Right cardiac atrium (tissue), 5 donors: Measurements from ENCODE around the gene MVD. TPM values are rescaled to one million over a fixed set of nuclear protein-coding genes. Genes with fewer than 3 reads are reported as not detected.
A peak's percentile ranks its signal among the peaks of the same experiment; 100 is the strongest.

ENCODE experiments used
- ATAC-seq, 2 donors: fragments of 200-7000 bp; cut with Tn5 transposase; one replicate each; pipeline versions ENCODE4 v1.8.0 to v1.9.1; 2020; ENCODE audit warnings: moderate library complexity in 2 of 2, mild to moderate bottlenecking in 1 of 2
- DNase-seq, 3 donors: peaks; one replicate each; pipeline ENCODE4 v3.0.0-alpha.2; 2020
- H3K27ac ChIP-seq: one replicate; pipeline ENCODE4 v1.5.1; 2013; ENCODE audit warnings: mild to moderate bottlenecking, low read length, control low read depth, moderate library complexity
- H3K27me3 ChIP-seq: one replicate; pipeline ENCODE4 v1.6.1; 2013; ENCODE audit not compliant: control insufficient read depth, insufficient read depth
- H3K4me1 ChIP-seq: one replicate; pipeline ENCODE4 v1.6.1; 2013; ENCODE audit warnings: low read length; ENCODE audit not compliant: control insufficient read depth, insufficient read depth
- H3K4me3 ChIP-seq: one replicate; pipeline ENCODE4 v1.5.1; 2013; ENCODE audit warnings: low read length, control low read depth
- H3K9me3 ChIP-seq: one replicate; pipeline ENCODE4 v1.6.1; 2013; ENCODE audit warnings: low read length; ENCODE audit not compliant: control insufficient read depth
- WGBS: extraction: QIAGEN DNeasy Blood & Tissue Kit; methylation state at CpG from one replicate; pipeline ENCODE4 v1.1.7; 2013; 5-methylcytosine and 5-hydroxymethylcytosine counted together
- intact Hi-C, 4 donors: fragments of 100-400 bp; cut with DNase I; formaldehyde crosslinking; loops; one replicate each; pipeline versions ENCODE4 v1.11.0 to v1.14.0; 2022 to 2023
- polyA plus RNA-seq: library from polyadenylated mRNA; stranded (reverse); fragments of 200-250 nt; gene quantifications from one replicate; pipeline ENCODE4 v1.2.3, GENCODE V29; 2013
- total RNA-seq, 4 donors: library from RNA; stranded (reverse); fragmentation: NEBNext Ultra II Directional; extraction: Animal tissue kit (Norgen Biotek cat#: 25700); gene quantifications; one replicate each; pipeline ENCODE4 v1.2.1, GENCODE V29; 2021
- donor health status: healthy with polysubstance abuse.
- donor health status: DM: no; HTN: yes; CAD: no.
- donor health status: DM: no; HTN: no; CAD: no.
- donor health status: DM: no; HTN: yes; CAD: no; lungs with severe emphysema.
- donor health status: DM: yes; HTN: yes; CAD: no.

Gene MVD
- total and polyA plus RNA-seq, 5 donors: 29.8 to 35.9 (median 32.0) TPM

GRCh38 chr16:88636488-88637265, 26.2 kb downstream of the MVD start:
- ATAC-seq (no peak), DNase-seq (peak in 1 of 3 donors; percentile 35)
- Histone ChIP-seq H3K9me3 (no peaks in the 10 kb centered on the region), H3K4me1 (peaks cover 3% of the 10 kb centered on the region), H3K27me3 (no peaks in the 10 kb centered on the region), H3K27ac (no peak overlapping the region), H3K4me3 (no peak overlapping the region)
- intact Hi-C loops: no loop called here
- WGBS: 67% methylated on average over 23 of the region's 23 CpGs

GRCh38 chr16:88635671-88636319, 27.1 kb downstream of the MVD start:
- H3K27ac ChIP-seq: no peak overlapping the region
- H3K4me1 ChIP-seq: peaks cover 3% of the 10 kb centered on the region
- WGBS: 92% methylated on average over 17 of the region's 17 CpGs
- no peaks in the 10 kb centered on the region for H3K27me3 ChIP-seq
- H3K9me3 ChIP-seq: no peaks in the 10 kb centered on the region
- ATAC-seq (no peak), DNase-seq (no peak)
- intact Hi-C loops: no loop called here
- no peak overlapping the region for H3K4me3 ChIP-seq

GRCh38 chr16:88634994-88635670, 27.8 kb downstream of the MVD start:
- intact Hi-C loops: no loop called here
- no peak for ATAC-seq
- H3K9me3 ChIP-seq: no peaks in the 10 kb centered on the region
- peaks cover 3% of the 10 kb centered on the region for H3K4me1 ChIP-seq
- H3K27me3 ChIP-seq: no peaks in the 10 kb centered on the region
- no peak for DNase-seq
- H3K4me3 ChIP-seq: peak overlapping the region; percentile 34
- 48% methylated on average over 28 of the region's 28 CpGs for WGBS
- no peak overlapping the region for H3K27ac ChIP-seq

GRCh38 chr16:88634141-88634993, 28.5 kb downstream of the MVD start:
- Histone ChIP-seq H3K4me1 (peaks cover 3% of the 10 kb centered on the region), H3K9me3 (no peaks in the 10 kb centered on the region), H3K27me3 (no peaks in the 10 kb centered on the region), H3K27ac (no peak overlapping the region), H3K4me3 (peak overlapping the region; percentile 34)
- 12% methylated on average over 82 of the region's 82 CpGs for WGBS
- intact Hi-C loops: no loop called here
- peak; percentile 59 to 84 (median 79) for DNase-seq
- peak; percentile 56 to 65 for ATAC-seq

- no peak for DNase-seq
- Histone ChIP-seq H3K27me3 (no peaks in the 10 kb centered on the region), H3K9me3 (no peaks in the 10 kb centered on the region), H3K4me3 (no peak overlapping the region), H3K27ac (no peak overlapping the region), H3K4me1 (peaks cover 3% of the 10 kb centered on the region)
- peak; percentile 22 to 26 for ATAC-seq
- intact Hi-C loops: no loop called here
- 46% methylated on average over 23 of the region's 23 CpGs for WGBS
Observed at GRCh38 chr16:88633684-88634140, 29.2 kb downstream of the MVD start.

- ATAC-seq (no peak), DNase-seq (no peak)
- Histone ChIP-seq H3K4me3 (no peak overlapping the region), H3K27ac (no peak overlapping the region), H3K4me1 (peaks cover 6% of the 10 kb centered on the region), H3K9me3 (no peaks in the 10 kb centered on the region), H3K27me3 (no peaks in the 10 kb centered on the region)
- WGBS: 93% methylated on average over 11 of the region's 11 CpGs
- intact Hi-C loops: no loop called here
Observed at GRCh38 chr16:88632587-88632930, 30.3 kb downstream of the MVD start.

- WGBS: 88% methylated on average over 30 of the region's 30 CpGs
- no peak overlapping the region for H3K27ac ChIP-seq
- no peaks in the 10 kb centered on the region for H3K27me3 ChIP-seq
- DNase-seq (no peak), ATAC-seq (no peak)
- intact Hi-C loops: no loop called here
- H3K4me3 ChIP-seq: no peak overlapping the region
- H3K4me1 ChIP-seq: peaks cover 6% of the 10 kb centered on the region
- no peaks in the 10 kb centered on the region for H3K9me3 ChIP-seq
Observed at GRCh38 chr16:88631920-88632586, 30.8 kb downstream of the MVD start.

- DNase-seq: no peak
- no peak overlapping the region for H3K4me3 ChIP-seq
- ATAC-seq: no peak
- no peak overlapping the region for H3K27ac ChIP-seq
- WGBS: 60% methylated on average over 16 of the region's 16 CpGs
- H3K4me1 ChIP-seq: peaks cover 6% of the 10 kb centered on the region
- intact Hi-C loops: no loop called here
- H3K9me3 ChIP-seq: no peaks in the 10 kb centered on the region
- no peaks in the 10 kb centered on the region for H3K27me3 ChIP-seq
Observed at GRCh38 chr16:88631384-88631783, 31.5 kb downstream of the MVD start.

- peaks cover 6% of the 10 kb centered on the region for H3K4me1 ChIP-seq
- H3K27ac ChIP-seq: no peak overlapping the region
- 89% methylated on average over 23 of the region's 23 CpGs for WGBS
- H3K9me3 ChIP-seq: no peaks in the 10 kb centered on the region
- H3K4me3 ChIP-seq: no peak overlapping the region
- DNase-seq: no peak
- ATAC-seq: no peak
- H3K27me3 ChIP-seq: no peaks in the 10 kb centered on the region
- intact Hi-C loops: no loop called here
Observed at GRCh38 chr16:88630941-88631340, 31.9 kb downstream of the MVD start.

- no peaks in the 10 kb centered on the region for H3K9me3 ChIP-seq
- 85% methylated on average over 12 of the region's 12 CpGs for WGBS
- H3K27ac ChIP-seq: no peak overlapping the region
- ATAC-seq (no peak), DNase-seq (no peak)
- no peaks in the 10 kb centered on the region for H3K27me3 ChIP-seq
- H3K4me1 ChIP-seq: peaks cover 6% of the 10 kb centered on the region
- intact Hi-C loops: no loop called here
- no peak overlapping the region for H3K4me3 ChIP-seq
Observed at GRCh38 chr16:88630433-88630832, 32.5 kb downstream of the MVD start.
